AG04450 (cell line): ENCODE results near the gene OLFML2B. TPM values are rescaled to one million over a fixed set of nuclear protein-coding genes. Genes with fewer than 3 reads are reported as not detected.

Experiments used
- CTCF ChIA-PET: fragments of 300-600, 350-600 bp; formaldehyde crosslinking; extraction: SDS; loops from one replicate; lab custom pipeline; 2022; ENCODE audit warnings: antibody characterized with exemption, inconsistent platforms; lab: Charles Lee
- POLR2A ChIA-PET: fragments of 350-600 bp; formaldehyde crosslinking; extraction: SDS; loops from one replicate; lab custom pipeline; 2021; ENCODE audit warnings: antibody characterized with exemption, inconsistent platforms; lab: Yijun Ruan, JAX
- DNase-seq: peaks from one replicate; pipeline ENCODE4 v3.0.0-alpha.2; 2011; ENCODE audit warnings: low read depth, low spot score
- H3K27ac ChIP-seq: one replicate; pipeline ENCODE4 v1.5.1; 2012; ENCODE audit warnings: low read depth, low read length, control low read depth
- H3K27me3 ChIP-seq: one replicate; pipeline ENCODE4 v1.6.0; 2012; ENCODE audit warnings: low read length; ENCODE audit not compliant: control insufficient read depth, insufficient read depth
- H3K4me3 ChIP-seq: 2 replicates; pipeline ENCODE4 v1.5.1; 2011; ENCODE audit warnings: mild to moderate bottlenecking, low read depth, low read length, control low read depth
- H3K9me3 ChIP-seq: 2 replicates; pipeline ENCODE4 v1.5.1; 2012; ENCODE audit warnings: low read length; ENCODE audit not compliant: control insufficient read depth, insufficient read depth
- CTCF ChIP-seq: IDR thresholded peaks from 2 replicates; pipeline ENCODE4 v1.5.1; 2011; ENCODE audit warnings: low read depth, low read length, control low read depth, inconsistent platforms
- polyA plus RNA-seq: library from polyadenylated mRNA; depleted of rRNA; stranded (reverse); fragments of >200 nt; gene quantifications from 2 replicates; pipeline ENCODE4 v1.2.3, GENCODE V29; 2011

OLFML2B gene
- polyA plus RNA-seq, 1 experiment = 0.68 TPM

DNA sequence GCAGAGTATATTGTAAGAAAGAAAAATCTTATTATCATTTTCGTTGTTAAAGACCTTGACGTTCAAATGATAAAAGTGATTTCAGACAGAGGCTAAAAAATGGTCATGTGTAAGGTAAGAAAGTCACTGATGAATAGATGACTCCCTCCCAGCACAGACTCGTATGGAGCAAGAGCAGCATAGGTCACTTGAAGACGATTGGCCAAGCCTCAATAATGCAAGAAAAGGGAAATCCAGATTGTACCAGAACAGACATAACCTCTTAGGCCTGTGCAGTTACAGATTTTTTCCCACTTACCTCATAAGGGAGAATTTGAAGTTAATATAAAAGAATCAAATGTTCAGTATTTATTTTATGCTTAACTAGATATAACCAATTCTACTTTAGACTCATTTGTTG, 16.3 kb upstream of the OLFML2B start:
- no peak for TF ChIP-seq CTCF
- ChIA-PET CTCF (interaction anchor here (1.6 to 8.1 kb wide), 4 partner anchors 9 to 248 kb away, joined by 5 to 771 read pairs (median 28); no protein-coding TSS in a partner anchor), POLR2A (no interaction called here)
- no peak overlapping the region for H3K27ac ChIP-seq
- H3K4me3 ChIP-seq = no peak overlapping the region
- no peak for DNase-seq
- H3K27me3 ChIP-seq = peaks cover 2% of the 10 kb centered on the region
- no peaks in the 10 kb centered on the region for H3K9me3 ChIP-seq

GRCh38 chr1:162038624-162039023, 15.0 kb upstream of the OLFML2B start:
- Histone ChIP-seq H3K4me3 (no peak overlapping the region), H3K27ac (no peak overlapping the region), H3K9me3 (no peaks in the 10 kb centered on the region), H3K27me3 (peaks cover 13% of the 10 kb centered on the region)
- no peak for DNase-seq
- CTCF ChIA-PET = interaction anchor here (1.2 to 8.1 kb wide), 11 partner anchors 10 to 297 kb away, joined by 3 to 771 read pairs (median 15); partner anchors contain the start of genes DUSP12 and OLFML2B
- TF ChIP-seq CTCF = no peak
- POLR2A ChIA-PET = interaction anchor here (0.6 kb wide), 1 partner anchor 332 kb away, joined by 8 read pairs; no protein-coding TSS in a partner anchor

DNA sequence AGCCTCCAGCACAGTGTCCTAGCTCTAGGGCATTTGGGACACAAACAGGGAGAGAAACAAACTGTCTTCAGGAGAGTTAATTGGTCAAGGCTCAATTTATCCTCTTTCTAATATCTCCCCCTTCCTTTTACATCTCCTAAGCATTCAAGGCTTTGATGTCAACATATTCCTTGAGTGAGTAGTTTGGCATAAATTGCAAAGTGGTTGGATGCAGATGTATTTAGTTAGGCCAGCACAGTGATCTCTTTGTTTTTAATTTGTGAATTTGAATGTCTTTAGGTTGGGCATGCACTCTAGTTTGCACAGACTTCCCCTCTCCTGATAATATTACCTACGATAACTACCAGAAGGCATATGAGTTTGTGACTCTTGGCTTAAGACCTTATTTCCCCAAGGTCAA, 12.5 kb upstream of the OLFML2B start:
- no peak for DNase-seq
- ChIA-PET POLR2A (no interaction called here), CTCF (interaction anchor here (0.7 to 8.1 kb wide), 39 partner anchors 10 to 670 kb away, joined by 3 to 771 read pairs (median 9); partner anchors contain the start of genes ATF6 and OLFML2B)
- Histone ChIP-seq H3K4me3 (no peak overlapping the region), H3K27me3 (peaks cover 25% of the 10 kb centered on the region), H3K9me3 (no peaks in the 10 kb centered on the region), H3K27ac (no peak overlapping the region)
- TF ChIP-seq CTCF = no peak

GRCh38 chr1:162035241-162035640, 11.6 kb upstream of the OLFML2B start:
- no peak for DNase-seq
- POLR2A ChIA-PET = no interaction called here
- Histone ChIP-seq H3K27ac (no peak overlapping the region), H3K9me3 (no peaks in the 10 kb centered on the region), H3K27me3 (peaks cover 26% of the 10 kb centered on the region), H3K4me3 (no peak overlapping the region)
- CTCF ChIA-PET = interaction anchor here (0.6 to 8.1 kb wide), 8 partner anchors 10 to 357 kb away, joined by 4 to 771 read pairs (median 5); no protein-coding TSS in a partner anchor
- no peak for TF ChIP-seq CTCF

GRCh38 chr1:162033428-162033827, 9.8 kb upstream of the OLFML2B start:
- no peak for TF ChIP-seq CTCF

More at GRCh38 chr1:162033428-162033827, 9.8 kb upstream of the OLFML2B start:
- ChIA-PET POLR2A (interaction anchor here (1.5 kb wide), 1 partner anchor 10 kb away, joined by 4 read pairs; the partner anchor contains the start of gene OLFML2B), CTCF (interaction anchor here (2.6 to 8.1 kb wide), 2 partner anchors 169 to 240 kb away, joined by 12 to 771 read pairs; no protein-coding TSS in a partner anchor)
- Histone ChIP-seq H3K27me3 (peaks cover 35% of the 10 kb centered on the region), H3K9me3 (no peaks in the 10 kb centered on the region), H3K27ac (no peak overlapping the region), H3K4me3 (no peak overlapping the region)
- DNase-seq = no peak
